ENCODE results near the gene AOPEP.

- TF ChIP-seq POLR2A (IDR thresholded peaks at IDR 0.05; ENCODE audit: low read depth) (no peak), EP300 (IDR thresholded peaks at IDR 0.05) (no peak)
- TF ChIP-seq, protein P1, sequence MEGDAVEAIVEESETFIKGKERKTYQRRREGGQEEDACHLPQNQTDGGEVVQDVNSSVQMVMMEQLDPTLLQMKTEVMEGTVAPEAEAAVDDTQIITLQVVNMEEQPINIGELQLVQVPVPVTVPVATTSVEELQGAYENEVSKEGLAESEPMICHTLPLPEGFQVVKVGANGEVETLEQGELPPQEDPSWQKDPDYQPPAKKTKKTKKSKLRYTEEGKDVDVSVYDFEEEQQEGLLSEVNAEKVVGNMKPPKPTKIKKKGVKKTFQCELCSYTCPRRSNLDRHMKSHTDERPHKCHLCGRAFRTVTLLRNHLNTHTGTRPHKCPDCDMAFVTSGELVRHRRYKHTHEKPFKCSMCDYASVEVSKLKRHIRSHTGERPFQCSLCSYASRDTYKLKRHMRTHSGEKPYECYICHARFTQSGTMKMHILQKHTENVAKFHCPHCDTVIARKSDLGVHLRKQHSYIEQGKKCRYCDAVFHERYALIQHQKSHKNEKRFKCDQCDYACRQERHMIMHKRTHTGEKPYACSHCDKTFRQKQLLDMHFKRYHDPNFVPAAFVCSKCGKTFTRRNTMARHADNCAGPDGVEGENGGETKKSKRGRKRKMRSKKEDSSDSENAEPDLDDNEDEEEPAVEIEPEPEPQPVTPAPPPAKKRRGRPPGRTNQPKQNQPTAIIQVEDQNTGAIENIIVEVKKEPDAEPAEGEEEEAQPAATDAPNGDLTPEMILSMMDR (IDR thresholded peaks at IDR 0.05): no peak
Measured at GRCh38 chr9:94826644-94827410, 100.3 kb downstream of the AOPEP start.

Measured in esophagus muscularis mucosa (tissue), 4 donors.